OCI-M2 (cell line): ENCODE data around the gene INPP4B.
"Not testable (repeated sequence)": the region's sequence is repeated elsewhere in the genome, so short reads cannot be mapped to it uniquely, and the experiment has no call there.

ENCODE experiments used
- DNase-seq: peaks from one replicate; lab custom pipeline; 2025; ENCODE audit not compliant: unreplicated experiment; lab: John Stamatoyannopoulos, UW

The INPP4B gene

GRCh38 chr4:142826503-142827241 is 19.4 kb downstream of the INPP4B start:
- DNase-seq, result no peak

GRCh38 chr4:142824368-142824767 is 21.7 kb downstream of the INPP4B start:
- DNase-seq, result no peak

GRCh38 chr4:142823796-142824195 is 22.3 kb downstream of the INPP4B start:
- DNase-seq, result no peak

- DNase-seq, result no peak
Measured at GRCh38 chr4:142818476-142818875, 27.6 kb downstream of the INPP4B start.

- DNase-seq, result no peak
Measured at GRCh38 chr4:142818031-142818430, 28.1 kb downstream of the INPP4B start.

- DNase-seq, result no peak
Measured at GRCh38 chr4:142817442-142817841, 28.7 kb downstream of the INPP4B start.

- DNase-seq, result no peak
Measured at GRCh38 chr4:142815834-142816233, 30.3 kb downstream of the INPP4B start.

GRCh38 chr4:142813388-142813787 is 32.7 kb downstream of the INPP4B start:
- DNase-seq, result no peak

GRCh38 chr4:142812091-142812490 is 34.0 kb downstream of the INPP4B start:
- no peak for DNase-seq

- DNase-seq, result no peak
Measured at GRCh38 chr4:142811034-142811433, 35.1 kb downstream of the INPP4B start.

- DNase-seq, result no peak
Measured at GRCh38 chr4:142809559-142809958, 36.5 kb downstream of the INPP4B start.

GRCh38 chr4:142803879-142804278 is 42.2 kb downstream of the INPP4B start:
- DNase-seq, result not testable (repeated sequence)

GRCh38 chr4:142801966-142802365 is 44.1 kb downstream of the INPP4B start:
- no peak for DNase-seq

GRCh38 chr4:142781114-142781513 is 65.0 kb downstream of the INPP4B start:
- no peak for DNase-seq

GRCh38 chr4:142778900-142779299 is 67.2 kb downstream of the INPP4B start:
- DNase-seq, result no peak

GRCh38 chr4:142778430-142778829 is 67.7 kb downstream of the INPP4B start:
- no peak for DNase-seq

- no peak for DNase-seq
Measured at GRCh38 chr4:142777045-142777743, 68.9 kb downstream of the INPP4B start.

- no peak for DNase-seq
Measured at GRCh38 chr4:142776026-142776425, 70.1 kb downstream of the INPP4B start.

- DNase-seq, result no peak
Measured at GRCh38 chr4:142773505-142773904, 72.6 kb downstream of the INPP4B start.

- no peak for DNase-seq
Measured at GRCh38 chr4:142762280-142762679, 83.8 kb downstream of the INPP4B start.

- no peak for DNase-seq
Measured at GRCh38 chr4:142752202-142752786, 93.8 kb downstream of the INPP4B start.

GRCh38 chr4:142743121-142743825 is 102.8 kb downstream of the INPP4B start:
- no peak for DNase-seq
